Lung (tissue), 12 donors: Measurements from ENCODE around the gene HLF. TPM values are rescaled to one million over a fixed set of nuclear protein-coding genes. Genes with fewer than 3 reads are reported as not detected.

ENCODE experiments used
- ATAC-seq: fragments of 200-7000 bp; cut with Tn5 transposase; one replicate; pipeline ENCODE4 v1.9.1; 2020; ENCODE audit warnings: moderate number of reproducible peaks; ENCODE audit not compliant: insufficient read depth, low FRiP score
- DNase-seq, 3 donors: peaks; one replicate each; pipeline ENCODE4 v3.0.0-alpha.2; 2013 to 2017
- H3K27ac ChIP-seq, 2 donors: one replicate each; pipeline ENCODE4 v1.5.1; 2013; ENCODE audit warnings: mild to moderate bottlenecking in 2 of 2, moderate library complexity in 2 of 2, control low read depth in 1 of 2, inconsistent platforms in 1 of 2, low read depth in 1 of 2, low read length in 1 of 2
- H3K27me3 ChIP-seq, 3 donors: one replicate each; pipeline ENCODE4 v1.5.1; 2013; ENCODE audit warnings: low read length in 2 of 3; ENCODE audit not compliant: control insufficient read depth in 3 of 3, insufficient read depth in 3 of 3
- H3K36me3 ChIP-seq, 4 donors: one replicate each; pipeline ENCODE4 v1.5.1; 2013; ENCODE audit warnings: low read length in 4 of 4, mild to moderate bottlenecking in 1 of 4, moderate library complexity in 1 of 4; ENCODE audit not compliant: control insufficient read depth in 4 of 4, insufficient read depth in 4 of 4
- H3K4me1 ChIP-seq, 5 donors: one replicate each; pipeline ENCODE4 v1.5.1; 2013; ENCODE audit warnings: low read length in 5 of 5, mild to moderate bottlenecking in 2 of 5, moderate library complexity in 1 of 5; ENCODE audit not compliant: control insufficient read depth in 5 of 5, insufficient read depth in 5 of 5
- H3K4me3 ChIP-seq: one replicate; pipeline ENCODE4 v1.5.1; 2013; ENCODE audit warnings: mild to moderate bottlenecking, control low read depth, moderate library complexity
- H3K9ac ChIP-seq, 2 donors: one replicate each; pipeline ENCODE4 v1.5.1; 2013; ENCODE audit warnings: low read length in 2 of 2, control low read depth in 1 of 2; ENCODE audit not compliant: insufficient read depth in 1 of 2
- H3K9me3 ChIP-seq, 4 donors: one replicate each; pipeline ENCODE4 v1.5.1; 2013; ENCODE audit warnings: low read length in 3 of 4, mild to moderate bottlenecking in 1 of 4, moderate library complexity in 1 of 4; ENCODE audit not compliant: control insufficient read depth in 4 of 4, insufficient read depth in 3 of 4
- WGBS, 2 donors: extraction: QIAGEN DNeasy Blood & Tissue Kit; methylation state at CpG; one replicate each; pipeline ENCODE4 v1.1.7; 2013; 5-methylcytosine and 5-hydroxymethylcytosine counted together
- polyA plus RNA-seq, 2 donors: library from polyadenylated mRNA; stranded (reverse); fragments of 200-250 nt; gene quantifications; one replicate each; pipeline ENCODE4 v1.2.1, GENCODE V29; 2013
- total RNA-seq, 2 donors: library from RNA; depleted of rRNA in 1 of 2; stranded (reverse); fragments of >200 nt in 1 of 2; gene quantifications; one replicate each; pipeline ENCODE4 v1.2.1, GENCODE V29; 2014 to 2021
- TF ChIP-seq, protein P1 (sequence below): IDR thresholded peaks from 2 replicates; pipeline ENCODE4 v1.5.1; 2012; ENCODE audit warnings: mild to moderate bottlenecking; ENCODE audit errors: control extremely low read depth, extremely low read depth
- donor health status: control.
- donor health status: control.
- donor health status: Bipolar disorder and iron deficiency.
- donor health status: healthy.
- donor health status: DM: yes; HTN: yes; CAD: no.

The HLF gene
- total and polyA plus RNA-seq, 4 donors: 3.2 to 21.3 (median 7.9) TPM

DNA sequence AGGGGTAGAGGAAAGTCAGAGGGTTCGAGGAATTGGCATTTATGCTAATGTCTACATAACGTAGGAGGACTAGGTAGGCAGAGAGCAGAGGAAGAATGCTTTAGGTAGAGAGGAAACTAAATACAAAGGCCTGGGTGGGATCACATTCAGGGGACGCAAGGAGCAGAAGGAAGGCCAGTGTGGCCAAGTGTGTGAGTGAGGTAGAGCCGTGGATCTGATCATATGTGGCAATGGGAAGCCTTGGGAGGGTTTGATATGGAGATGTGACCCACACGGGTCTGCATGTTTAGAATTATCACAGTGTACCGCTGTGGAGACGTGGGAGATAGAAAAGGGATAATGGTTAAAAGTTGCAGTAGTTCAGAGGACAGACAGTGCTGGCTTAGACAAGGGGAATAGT is 43.1 kb downstream of the HLF start:
- no peak overlapping the region for H3K4me3 ChIP-seq

DNA sequence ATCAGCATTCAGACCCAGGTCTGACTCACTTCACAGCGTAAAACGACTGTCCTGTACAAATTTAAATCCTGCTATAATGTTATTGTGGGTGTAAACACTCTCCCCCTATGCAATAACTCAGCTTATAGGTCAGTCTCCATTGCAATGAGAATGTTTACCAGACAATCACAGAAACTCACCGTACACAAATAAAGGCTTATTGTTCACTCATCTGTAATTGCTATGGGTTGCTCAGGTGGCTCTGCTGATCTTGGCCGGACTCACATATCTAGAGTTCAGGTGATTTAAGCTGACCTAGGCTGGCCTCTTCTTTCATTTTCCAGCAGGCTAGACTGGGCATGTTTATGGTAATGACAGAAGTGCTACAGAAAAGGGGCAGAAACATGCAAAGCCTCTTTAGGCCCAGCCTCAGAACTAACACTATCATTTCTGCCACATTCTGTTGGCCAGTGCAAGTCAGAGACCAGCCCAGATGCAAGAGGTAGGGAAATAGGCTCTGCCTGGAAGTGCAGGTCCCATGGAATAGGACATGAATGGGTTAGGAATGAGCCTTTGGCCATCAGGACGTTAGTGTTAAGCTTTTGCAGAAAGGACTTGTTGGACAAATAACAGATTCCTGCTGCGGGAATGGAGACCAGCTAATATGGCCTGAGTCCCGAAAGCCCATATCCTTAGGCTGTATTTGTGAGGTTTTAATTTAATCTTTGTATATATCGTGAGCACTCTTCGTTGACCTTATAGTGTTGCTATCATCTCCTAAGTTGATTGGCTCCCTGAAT is 44.0 kb downstream of the HLF start:
- 91 to 97% methylated on average over 9 of the region's 9 CpGs for WGBS, 2 donors

More for the DNA sequence above, 43.1 kb downstream of the HLF start:
- DNase-seq (no peak), ATAC-seq (no peak)
- no peak overlapping the region for H3K9ac ChIP-seq
- peaks cover 0 to 4% (median 0%) of the 10 kb centered on the region in 3 donors for H3K27me3 ChIP-seq
- 87 to 93% methylated on average over 7 of the region's 7 CpGs for whole genome bisulfite sequencing, 2 donors
- no peaks in the 10 kb centered on the region for H3K9me3 ChIP-seq
- TF ChIP-seq, protein P1, sequence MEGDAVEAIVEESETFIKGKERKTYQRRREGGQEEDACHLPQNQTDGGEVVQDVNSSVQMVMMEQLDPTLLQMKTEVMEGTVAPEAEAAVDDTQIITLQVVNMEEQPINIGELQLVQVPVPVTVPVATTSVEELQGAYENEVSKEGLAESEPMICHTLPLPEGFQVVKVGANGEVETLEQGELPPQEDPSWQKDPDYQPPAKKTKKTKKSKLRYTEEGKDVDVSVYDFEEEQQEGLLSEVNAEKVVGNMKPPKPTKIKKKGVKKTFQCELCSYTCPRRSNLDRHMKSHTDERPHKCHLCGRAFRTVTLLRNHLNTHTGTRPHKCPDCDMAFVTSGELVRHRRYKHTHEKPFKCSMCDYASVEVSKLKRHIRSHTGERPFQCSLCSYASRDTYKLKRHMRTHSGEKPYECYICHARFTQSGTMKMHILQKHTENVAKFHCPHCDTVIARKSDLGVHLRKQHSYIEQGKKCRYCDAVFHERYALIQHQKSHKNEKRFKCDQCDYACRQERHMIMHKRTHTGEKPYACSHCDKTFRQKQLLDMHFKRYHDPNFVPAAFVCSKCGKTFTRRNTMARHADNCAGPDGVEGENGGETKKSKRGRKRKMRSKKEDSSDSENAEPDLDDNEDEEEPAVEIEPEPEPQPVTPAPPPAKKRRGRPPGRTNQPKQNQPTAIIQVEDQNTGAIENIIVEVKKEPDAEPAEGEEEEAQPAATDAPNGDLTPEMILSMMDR: no peak
- H3K4me1 ChIP-seq: peaks cover 0 to 13% (median 6%) of the 10 kb centered on the region in 5 donors
- H3K36me3 ChIP-seq: peaks cover 0 to 1% (median 0%) of the 10 kb centered on the region in 4 donors
- H3K27ac ChIP-seq: no peak overlapping the region

DNA sequence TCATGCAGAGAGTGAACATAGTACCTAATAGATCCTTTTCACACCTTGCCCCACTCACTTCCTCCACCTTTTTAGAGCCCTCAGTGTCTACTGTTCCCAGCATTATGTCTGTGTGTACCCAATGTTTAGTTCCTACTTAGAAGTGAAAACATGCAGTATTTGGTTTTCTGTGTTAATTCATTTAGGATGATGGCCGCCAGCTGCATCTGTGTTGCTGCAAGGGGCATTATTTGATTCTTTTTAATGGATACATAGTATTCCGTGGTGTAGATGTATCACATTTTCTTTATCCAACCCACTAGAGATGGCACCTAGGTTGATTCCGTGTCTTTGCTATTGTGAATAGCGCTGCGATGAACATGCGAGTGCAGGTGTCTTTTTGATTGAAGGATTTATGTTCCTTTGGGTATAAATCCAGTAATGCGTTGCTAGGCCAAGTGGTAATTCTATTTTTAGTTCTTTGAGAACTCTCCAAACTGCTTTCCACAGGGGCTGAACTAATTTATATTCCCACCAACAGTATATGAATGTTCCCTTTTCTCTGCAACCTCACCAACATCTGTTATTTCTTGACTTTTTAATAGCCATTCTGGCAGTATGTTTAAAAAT is 47.1 kb downstream of the HLF start:
- ATAC-seq (no peak), DNase-seq (no peak)
- H3K9me3 ChIP-seq: no peaks in the 10 kb centered on the region
- no peak overlapping the region for H3K27ac ChIP-seq
- peaks cover 0 to 4% (median 0%) of the 10 kb centered on the region in 3 donors for H3K27me3 ChIP-seq
- TF ChIP-seq, protein P1: no peak
- peaks cover 0 to 10% (median 0%) of the 10 kb centered on the region in 5 donors for H3K4me1 ChIP-seq
- peaks cover 0 to 4% (median 1%) of the 10 kb centered on the region in 4 donors for H3K36me3 ChIP-seq
- no peak overlapping the region for H3K4me3 ChIP-seq
- 92 to 93% methylated on average over 7 of the region's 7 CpGs for WGBS, 2 donors
- no peak overlapping the region for H3K9ac ChIP-seq

More for the DNA sequence above, 44.0 kb downstream of the HLF start:
- Histone ChIP-seq H3K4me1 (peaks cover 0 to 13% (median 6%) of the 10 kb centered on the region in 5 donors), H3K9me3 (no peaks in the 10 kb centered on the region), H3K27ac (no peak overlapping the region), H3K36me3 (peaks cover 0 to 4% (median 0%) of the 10 kb centered on the region in 4 donors), H3K9ac (no peak overlapping the region), H3K4me3 (no peak overlapping the region), H3K27me3 (peaks cover 0 to 4% (median 0%) of the 10 kb centered on the region in 3 donors)
- ATAC-seq (no peak), DNase-seq (no peak)
- TF ChIP-seq, protein P1: no peak
